HG03175 (cell line): ENCODE measurements around the gene TRIM38.
"Not testable (repeated sequence)": the region's sequence is repeated elsewhere in the genome, so short reads cannot be mapped to it uniquely, and the experiment has no call there.

Experiments
- ATAC-seq: cut with Tn5 transposase; IDR thresholded peaks from one replicate; pipeline ENCODE4 v1.9.1; 2021; ENCODE audit warnings: mild to moderate bottlenecking, moderate library complexity; ENCODE audit not compliant: unreplicated experiment

The TRIM38 gene

DNA sequence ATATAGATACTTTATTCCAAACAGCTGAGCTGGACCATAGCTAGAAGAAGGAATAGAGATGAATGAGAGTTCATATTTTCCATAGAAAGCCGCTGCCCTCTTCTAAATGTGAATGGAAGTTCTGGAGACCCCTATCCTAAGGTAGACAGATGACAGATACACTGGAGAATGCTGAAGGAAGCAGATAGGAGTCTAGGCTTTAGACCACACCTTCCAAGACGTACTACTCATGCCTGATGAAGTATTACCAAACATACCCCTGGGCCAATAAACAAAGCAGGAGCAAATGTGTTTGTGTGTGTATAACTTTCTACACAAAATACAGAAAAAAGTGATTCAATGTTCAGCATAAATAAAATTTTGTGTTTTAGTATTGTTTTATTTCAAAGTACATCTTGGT lies 23.0 kb upstream of the TRIM38 start:
- no peak for ATAC-seq

DNA sequence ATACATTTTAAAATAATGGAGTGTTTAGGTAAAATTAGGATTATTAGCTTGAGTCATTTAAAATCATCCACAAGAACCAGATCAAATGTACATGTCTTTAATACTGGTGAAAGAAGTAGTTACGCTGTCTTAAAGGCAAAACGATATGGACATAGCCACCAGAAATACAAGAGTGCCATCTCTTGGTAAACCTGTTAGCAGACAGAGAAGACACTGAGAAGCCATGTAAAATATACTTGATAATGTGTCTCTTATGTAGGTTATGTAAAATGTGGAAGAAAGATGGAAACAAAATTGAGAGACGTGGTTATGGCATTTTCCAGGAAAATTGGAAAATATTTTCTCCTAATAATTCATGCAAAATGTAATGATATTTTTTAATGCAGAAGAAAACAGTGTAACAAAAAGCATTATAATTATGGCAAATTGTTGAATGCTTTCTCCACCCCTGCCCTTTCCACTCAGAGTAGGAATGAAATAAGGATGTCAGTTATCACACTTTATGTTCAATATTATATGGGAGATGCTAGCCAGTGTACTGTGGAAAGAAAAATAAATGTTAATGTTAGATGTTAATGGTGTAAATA lies 19.9 kb upstream of the TRIM38 start:
- no peak for ATAC-seq

DNA sequence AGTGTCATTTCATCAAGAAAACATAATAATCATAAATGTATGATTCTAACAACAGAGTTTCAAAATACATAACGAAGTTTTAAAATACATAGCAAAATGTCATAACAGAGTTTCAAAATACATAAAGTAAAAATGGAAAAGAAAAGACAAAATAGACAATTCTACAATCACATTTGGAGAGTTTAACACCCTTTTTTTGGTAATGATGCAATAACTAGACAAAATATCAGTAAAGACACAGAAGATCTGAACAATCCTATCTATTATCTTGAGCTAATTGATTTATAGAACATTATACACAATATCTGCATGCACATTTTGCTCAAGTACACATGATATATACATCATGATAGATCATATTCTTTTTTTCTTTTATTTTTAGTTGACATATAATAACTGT lies 18.7 kb upstream of the TRIM38 start:
- no peak for ATAC-seq

DNA sequence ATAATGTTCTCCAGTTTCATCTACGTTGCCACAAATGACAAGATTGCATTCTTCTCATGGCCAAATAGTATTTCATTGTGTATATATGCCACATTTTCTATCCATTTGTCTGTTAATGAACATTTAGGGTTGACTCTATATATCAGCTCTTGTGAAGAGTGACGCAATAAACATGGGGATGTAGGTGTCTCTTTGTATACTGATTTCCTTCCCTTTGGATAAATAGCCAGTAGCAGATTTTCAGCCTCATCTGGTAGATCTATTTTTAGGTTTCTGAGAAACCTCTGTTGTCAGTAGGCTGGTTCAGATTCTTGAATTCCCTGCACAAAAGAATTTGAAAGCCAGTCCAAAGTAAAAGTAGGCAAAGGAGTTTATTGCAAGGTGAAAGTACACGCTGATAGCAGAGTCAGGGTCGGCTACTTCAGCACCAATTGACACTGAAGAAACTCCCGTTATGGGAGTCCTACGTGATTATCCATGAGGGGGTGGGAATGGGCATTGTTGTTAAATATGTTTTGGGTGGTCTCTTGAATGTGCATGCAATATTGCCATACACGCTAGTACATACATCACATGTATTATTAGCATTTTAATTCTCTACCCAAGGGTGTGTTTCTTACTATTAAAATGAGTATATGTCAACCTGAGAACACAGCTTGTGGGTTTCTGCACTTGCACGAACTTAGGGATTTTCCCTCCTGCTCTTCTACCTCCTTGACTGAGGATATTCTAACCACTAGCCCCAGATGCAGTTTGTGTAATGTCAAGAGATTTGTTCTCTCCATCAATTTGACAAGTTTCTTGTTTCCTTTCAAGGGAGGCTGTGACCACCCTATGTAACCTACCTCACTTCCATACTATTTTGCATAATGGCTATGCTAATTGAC lies 17.7 kb upstream of the TRIM38 start:
- peak; percentile 79 for ATAC-seq

- not testable (repeated sequence) for ATAC-seq
These were observed 16.9 kb upstream of the TRIM38 start for GRCh38 chr6:25945738-25946137.

DNA sequence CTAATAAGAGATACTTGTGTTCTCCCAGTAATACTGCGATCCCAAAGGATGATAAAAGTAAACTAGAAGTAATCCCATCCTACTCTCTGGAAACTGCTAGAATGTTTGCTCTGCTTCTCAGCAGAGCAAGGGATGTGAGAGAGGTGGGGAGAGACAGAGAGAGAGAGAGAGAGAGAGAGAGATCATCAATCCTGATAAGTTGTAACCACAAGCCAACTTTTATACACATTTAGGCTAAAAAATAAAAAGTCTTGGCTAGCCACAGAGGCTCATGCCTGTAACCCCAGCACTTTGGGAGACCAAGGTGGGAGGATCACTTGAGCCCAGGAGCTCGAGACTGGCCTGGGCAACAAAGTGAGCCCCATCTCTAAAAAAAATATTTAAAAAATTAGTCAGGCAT lies 16.0 kb upstream of the TRIM38 start:
- ATAC-seq, result no peak

DNA sequence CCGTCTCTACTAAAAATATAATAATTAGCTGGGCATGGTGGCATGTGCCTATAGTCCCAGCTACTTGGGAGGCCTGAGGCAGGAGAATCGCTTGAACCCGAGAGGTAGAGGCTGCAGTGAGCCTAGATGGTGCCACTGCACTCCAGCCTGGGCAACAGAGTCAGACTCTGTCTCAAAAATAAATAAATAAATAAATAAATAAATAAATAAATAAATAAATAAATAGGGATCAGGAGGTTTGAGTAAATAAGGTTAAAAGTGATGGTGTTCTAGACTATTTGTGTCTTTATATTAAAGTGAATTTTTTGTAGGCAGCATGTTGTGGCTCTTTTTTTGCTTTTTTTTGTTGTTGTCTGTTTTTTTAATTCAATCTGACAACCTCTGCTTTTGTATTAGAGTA lies 15.1 kb upstream of the TRIM38 start:
- not testable (repeated sequence) for ATAC-seq

- ATAC-seq, result no peak
These were observed 12.9 kb upstream of the TRIM38 start for GRCh38 chr6:25949695-25950094.

DNA sequence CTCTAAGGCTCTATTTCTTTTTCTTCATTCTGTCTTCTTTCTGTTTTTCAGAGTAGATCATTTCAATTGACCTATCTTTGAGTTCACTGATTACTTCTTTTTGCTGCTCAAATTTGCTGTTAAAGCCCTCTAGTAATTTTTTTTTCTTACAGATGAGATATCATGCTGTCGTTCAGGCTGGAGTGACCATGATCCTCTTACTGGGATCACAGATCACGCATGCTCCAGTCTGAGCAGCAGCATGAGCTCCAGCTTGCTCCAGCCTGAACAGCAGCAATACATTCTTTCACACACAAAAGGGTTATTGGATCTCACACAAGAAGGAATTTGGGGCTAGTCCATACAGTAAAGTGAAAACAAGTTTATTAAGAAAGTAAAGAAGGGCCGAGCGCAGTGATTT lies 12.3 kb upstream of the TRIM38 start:
- ATAC-seq, result no peak

DNA sequence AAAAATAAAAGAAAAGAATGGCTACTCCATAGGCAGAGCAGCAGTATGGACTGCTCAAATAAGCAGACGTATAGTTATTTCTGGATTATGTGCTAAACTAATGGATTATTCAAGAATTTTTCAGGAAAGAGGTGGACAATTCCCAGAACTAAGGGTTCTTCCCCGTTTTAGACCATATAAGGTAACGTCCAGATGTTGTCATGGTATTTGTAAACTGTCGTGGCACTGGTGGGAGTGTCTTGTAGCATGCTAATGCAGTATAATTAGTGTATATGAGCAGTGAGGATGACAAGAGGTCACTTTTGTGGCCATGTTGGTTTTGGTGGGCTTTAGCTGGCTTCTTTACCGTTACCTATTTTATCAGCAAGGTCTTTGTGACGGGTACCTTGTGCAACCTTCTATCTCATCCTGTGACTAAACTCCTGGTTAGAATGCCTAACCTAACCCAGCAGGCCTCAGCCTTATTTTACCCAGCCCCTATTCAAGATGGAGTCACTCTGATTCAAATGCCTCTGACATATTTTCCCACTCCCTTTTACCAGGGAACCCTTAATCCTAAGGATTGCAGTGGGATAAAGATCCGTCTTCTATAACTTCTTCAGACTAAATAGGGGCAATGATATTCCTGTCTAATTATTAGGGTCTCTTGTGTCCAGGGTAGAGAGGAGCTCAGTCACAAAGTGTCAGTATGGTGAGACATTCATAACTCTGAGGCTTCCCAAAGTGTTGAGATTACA lies 11.1 kb upstream of the TRIM38 start:
- ATAC-seq, result no peak

- ATAC-seq, result no peak
These were observed 10.1 kb upstream of the TRIM38 start for GRCh38 chr6:25952535-25952934.

GRCh38 chr6:25953733-25954132 lies 8.9 kb upstream of the TRIM38 start:
- no peak for ATAC-seq

DNA sequence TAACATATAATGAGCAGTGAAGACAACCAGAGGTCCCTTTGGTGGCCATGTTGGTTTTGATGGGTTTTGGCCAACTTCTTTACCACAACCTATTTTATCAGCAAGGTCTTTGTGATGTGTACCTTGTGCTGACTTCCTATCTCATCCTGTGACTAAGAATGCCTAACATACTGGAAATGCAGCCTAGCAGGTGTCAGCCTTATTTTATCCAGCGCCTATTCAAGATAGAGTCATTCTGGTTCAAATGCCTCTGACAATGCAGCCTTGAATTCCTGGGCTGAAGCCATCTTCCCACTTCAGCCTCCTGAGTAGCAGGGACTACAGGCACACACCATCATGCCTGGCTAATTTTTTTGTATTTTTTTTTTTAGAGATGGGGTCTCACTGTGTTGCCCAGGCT lies 7.8 kb upstream of the TRIM38 start:
- no peak for ATAC-seq

DNA sequence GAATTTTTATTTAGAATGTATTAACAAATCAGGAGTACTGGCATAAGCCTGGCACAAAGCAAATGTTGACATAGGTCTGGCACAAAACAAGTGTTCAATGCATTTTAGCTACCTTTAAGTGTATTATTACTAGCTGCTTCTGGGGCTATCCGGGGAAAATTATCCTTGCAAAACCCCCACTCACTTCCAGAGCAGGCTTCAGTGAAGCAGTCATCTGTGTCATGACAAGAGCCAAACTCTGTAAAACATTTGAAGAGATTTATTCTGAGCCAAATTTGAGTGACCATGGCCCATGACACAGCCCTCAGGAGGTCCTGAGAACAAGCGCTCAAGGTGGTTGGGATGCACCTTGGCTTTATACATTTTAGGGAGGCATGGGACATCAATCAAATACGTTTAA lies 6.4 kb upstream of the TRIM38 start:
- no peak for ATAC-seq

DNA sequence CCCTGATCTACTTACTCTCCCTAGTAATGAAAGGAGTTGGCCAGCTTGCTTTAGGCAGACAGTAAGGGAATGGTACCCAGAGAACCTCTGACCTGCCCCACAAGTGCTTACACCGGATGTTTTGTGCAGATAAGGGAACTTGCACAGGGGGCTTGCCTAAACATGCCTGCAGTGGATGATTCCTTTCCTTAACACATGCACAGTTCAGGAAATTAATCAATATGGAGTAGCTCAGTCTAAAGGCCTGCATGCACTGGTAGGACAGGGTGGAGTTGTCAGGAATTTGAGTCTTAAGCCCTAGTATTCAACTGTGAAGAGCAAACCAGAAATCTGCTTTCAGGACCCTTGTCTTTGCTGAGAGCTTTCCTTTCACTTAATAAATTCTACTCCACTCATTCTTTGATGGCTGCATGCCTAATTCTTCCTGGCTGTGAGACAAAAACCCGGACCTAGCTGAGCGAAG lies 3.9 kb upstream of the TRIM38 start:
- no peak for ATAC-seq

DNA sequence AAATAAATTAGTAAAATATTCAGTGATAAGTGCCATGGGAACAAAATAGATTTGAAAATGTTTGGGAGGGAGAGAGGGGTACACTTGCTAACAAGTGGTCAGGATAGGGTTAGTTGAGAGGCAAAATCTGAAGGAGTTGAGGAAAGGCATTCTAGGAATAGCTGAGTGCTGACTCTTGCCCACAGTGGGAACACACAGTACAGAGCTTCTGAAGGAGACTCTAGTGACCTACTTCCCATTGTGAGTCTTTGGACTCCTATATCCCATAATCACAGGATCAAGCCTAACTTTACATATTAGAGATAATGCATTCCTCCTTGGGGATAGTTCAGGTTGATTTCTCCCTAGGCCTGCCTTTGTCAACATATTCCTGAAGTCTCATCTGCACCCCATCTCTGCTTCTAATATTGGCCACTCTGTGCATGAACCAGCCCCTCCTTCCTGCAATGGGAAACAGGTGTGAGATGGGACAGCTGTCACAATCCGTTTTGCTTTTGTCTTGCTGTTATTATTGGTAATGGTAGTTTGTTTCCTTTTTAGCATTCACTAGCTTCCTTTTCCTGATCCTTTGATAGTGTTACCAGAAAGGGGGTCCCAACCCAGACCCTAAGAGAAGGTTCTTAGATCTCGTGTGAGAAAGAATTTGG lies 2.6 kb upstream of the TRIM38 start:
- no peak for ATAC-seq

DNA sequence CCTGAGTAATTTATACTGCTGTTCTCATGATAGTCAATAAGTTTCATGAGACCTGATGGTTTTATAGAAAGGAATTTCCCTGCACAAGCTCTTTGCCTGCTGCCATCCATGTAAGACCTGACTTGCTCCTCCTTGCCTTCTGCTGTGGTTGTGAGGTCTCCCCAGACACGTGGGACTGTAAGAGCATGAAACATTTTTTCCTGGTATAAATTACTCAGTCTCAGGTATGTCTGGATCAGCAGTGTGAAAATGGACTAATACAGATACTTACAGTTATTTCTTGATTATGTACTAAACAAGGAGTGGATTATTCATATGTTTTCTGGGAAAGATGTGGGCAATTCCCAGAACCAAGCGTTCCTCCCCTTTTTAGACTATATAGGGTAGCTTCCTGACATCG lies 1.9 kb upstream of the TRIM38 start:
- no peak for ATAC-seq

- ATAC-seq, result no peak
These were observed 918 bp upstream of the TRIM38 start for GRCh38 chr6:25961619-25962148.

GRCh38 chr6:25963426-25964123 lies 973 bp downstream of the TRIM38 start:
- no peak for ATAC-seq

GRCh38 chr6:25965058-25965457 lies 2.5 kb downstream of the TRIM38 start:
- ATAC-seq, result no peak
